H1 (cell line): ENCODE measurements around the gene HOXA11. TPM values are rescaled to one million over a fixed set of nuclear protein-coding genes. Genes with fewer than 3 reads are reported as not detected.

ENCODE experiments used
- CTCF ChIA-PET: fragments of 300-600 bp; sonication (Branson Sonifier 250); formaldehyde crosslinking; loops from one replicate; lab custom pipeline; 2021; ENCODE audit not compliant: partially characterized antibody; lab: Charles Lee
- POLR2A ChIA-PET: fragments of 300-600 bp; sonication (Branson Sonifier 250); formaldehyde crosslinking; loops from one replicate; lab custom pipeline; 2021; ENCODE audit warnings: inconsistent platforms; ENCODE audit not compliant: partially characterized antibody; lab: Charles Lee
- DNase-seq, 2 experiments: peaks; one replicate each; pipeline versions ENCODE4 v3.0.0 to v3.0.0-alpha.2; 2010 to 2022; ENCODE audit warnings: low spot score in 2 of 2, low read depth in 1 of 2, mixed read lengths in 1 of 2
- FAIRE-seq: peaks from 2 replicates; lab custom pipeline; 2011; peaks lifted over from hg19 to GRCh38; lab: Jason Lieb, UNC
- H2AFZ ChIP-seq: 2 replicates; pipeline ENCODE4 v1.8.1; 2012; ENCODE audit warnings: low read length, inconsistent platforms
- H2AK5ac ChIP-seq: 2 replicates; pipeline ENCODE4 v1.6.1; 2013; ENCODE audit warnings: low read depth, low read length
- H2BK120ac ChIP-seq: replicated peaks from 2 replicates; pipeline ENCODE3; 2013; ENCODE audit warnings: low read depth, low read length, inconsistent platforms
- H2BK12ac ChIP-seq: 2 replicates; pipeline ENCODE4 v1.6.1; 2013; ENCODE audit warnings: low read depth, low read length
- H2BK15ac ChIP-seq: 2 replicates; pipeline ENCODE4 v1.6.1; 2013; ENCODE audit warnings: low read length
- H2BK20ac ChIP-seq: 2 replicates; pipeline ENCODE4 v1.6.1; 2013; ENCODE audit warnings: low read length
- H2BK5ac ChIP-seq: 2 replicates; pipeline ENCODE4 v1.6.1; 2013; ENCODE audit warnings: low read depth, low read length
- H3K14ac ChIP-seq: 2 replicates; pipeline ENCODE4 v1.6.1; 2013; ENCODE audit warnings: inconsistent platforms; ENCODE audit not compliant: insufficient read length
- H3K18ac ChIP-seq: 2 replicates; pipeline ENCODE4 v1.6.1; 2013; ENCODE audit warnings: low read length; ENCODE audit errors: extremely low read depth
- H3K23ac ChIP-seq: 2 replicates; pipeline ENCODE4 v1.6.1; 2013; ENCODE audit warnings: inconsistent platforms; ENCODE audit not compliant: insufficient read length
- H3K23me2 ChIP-seq: 2 replicates; pipeline ENCODE4 v1.6.1; 2013; ENCODE audit warnings: low read depth, low read length
- H3K27ac ChIP-seq: 2 replicates; pipeline ENCODE4 v1.6.1; 2011; ENCODE audit warnings: low read depth, low read length, inconsistent platforms
- H3K27me3 ChIP-seq, 4 experiments: replicated peaks in 1 of 4; 1 replicate in 1 of 4; 2 replicates in 3 of 4; pipeline versions ENCODE4 v1.6.1 to v1.8.1; 2011 to 2013; ENCODE audit warnings: low read length in 3 of 4, mild to moderate bottlenecking in 3 of 4, inconsistent platforms in 2 of 4, mixed read lengths in 2 of 4, moderate library complexity in 1 of 4; ENCODE audit not compliant: control insufficient read depth in 3 of 4, insufficient read depth in 3 of 4; ENCODE audit errors: extremely low read depth in 1 of 4
- H3K36me3 ChIP-seq, 4 experiments: 2 replicates each; pipeline versions ENCODE4 v1.6.1 to v1.8.1; 2011 to 2013; ENCODE audit warnings: mild to moderate bottlenecking in 4 of 4, low read length in 3 of 4, moderate library complexity in 2 of 4, control low read depth in 1 of 4, inconsistent platforms in 1 of 4; ENCODE audit not compliant: insufficient read depth in 4 of 4, control insufficient read depth in 2 of 4
- H3K4ac ChIP-seq: replicated peaks from 2 replicates; pipeline ENCODE3; 2013; ENCODE audit warnings: low read length, low read depth, mixed read lengths, inconsistent platforms; ENCODE audit not compliant: insufficient read length
- H3K4me1 ChIP-seq, 4 experiments: replicated peaks in 1 of 4; 1 replicate in 1 of 4; 2 replicates in 3 of 4; pipeline versions ENCODE4 v1.6.1 to v1.8.1; 2011 to 2013; ENCODE audit warnings: low read length in 3 of 4, inconsistent platforms in 2 of 4, mixed read lengths in 1 of 4; ENCODE audit not compliant: insufficient read depth in 4 of 4, control insufficient read depth in 3 of 4
- H3K4me2 ChIP-seq, 2 experiments: 2 replicates each; pipeline versions ENCODE4 v1.6.1 to v1.8.1; 2011 to 2013; ENCODE audit warnings: low read depth in 2 of 2, low read length in 2 of 2, control low read depth in 1 of 2, inconsistent platforms in 1 of 2, mild to moderate bottlenecking in 1 of 2; ENCODE audit not compliant: insufficient read depth in 1 of 2
- H3K4me3 ChIP-seq, 4 experiments: fragments of 200-600, 300-600 bp in 1 of 4; sonication (generic), shearing (Covaris generic), sonication (Bioruptor Twin) in 1 of 4; 2 replicates each; pipeline versions ENCODE4 v1.5.1 to v1.8.1; 2011 to 2016; ENCODE audit warnings: low read length in 4 of 4, low read depth in 3 of 4, control low read depth in 2 of 4, inconsistent platforms in 2 of 4, mild to moderate bottlenecking in 2 of 4, mixed read lengths in 1 of 4, moderate library complexity in 1 of 4; ENCODE audit not compliant: insufficient read depth in 2 of 4; ENCODE audit errors: extremely low read depth in 1 of 4
- H3K56ac ChIP-seq: replicated peaks from 2 replicates; pipeline ENCODE3; 2013; ENCODE audit warnings: low read depth, mild to moderate bottlenecking, mixed read lengths, low read length, inconsistent platforms; ENCODE audit not compliant: insufficient read length
- H3K79me1 ChIP-seq: 2 replicates; pipeline ENCODE4 v1.6.1; 2013; ENCODE audit warnings: low read depth, low read length, control low read depth
- H3K79me2 ChIP-seq, 2 experiments: 2 replicates each; pipeline versions ENCODE4 v1.6.1 to v1.8.1; 2012 to 2013; ENCODE audit warnings: low read length in 2 of 2, mild to moderate bottlenecking in 2 of 2, inconsistent platforms in 1 of 2; ENCODE audit not compliant: insufficient read depth in 2 of 2, control insufficient read depth in 1 of 2
- H3K9ac ChIP-seq, 4 experiments: replicated peaks in 1 of 4; 1 replicate in 1 of 4; 2 replicates in 3 of 4; pipeline versions ENCODE4 v1.6.1 to v1.8.1; 2011 to 2013; ENCODE audit warnings: low read depth in 3 of 4, low read length in 3 of 4, control low read depth in 2 of 4, mild to moderate bottlenecking in 2 of 4, moderate library complexity in 2 of 4, inconsistent platforms in 1 of 4; ENCODE audit errors: extremely low read depth in 1 of 4
- H3K9me3 ChIP-seq, 2 experiments: 2 replicates each; pipeline versions ENCODE4 v1.6.1 to v1.8.1; 2012 to 2013; ENCODE audit warnings: mild to moderate bottlenecking in 2 of 2, moderate library complexity in 2 of 2, control low read depth in 1 of 2, inconsistent platforms in 1 of 2, low read depth in 1 of 2, low read length in 1 of 2, mixed read lengths in 1 of 2; ENCODE audit not compliant: insufficient read depth in 2 of 2
- H4K20me1 ChIP-seq, 2 experiments: replicated peaks in 1 of 2; 2 replicates each; pipeline versions ENCODE3 to v1.8.1; 2011 to 2013; ENCODE audit warnings: inconsistent platforms in 2 of 2, low read length in 2 of 2, mild to moderate bottlenecking in 1 of 2; ENCODE audit not compliant: insufficient read depth in 2 of 2, control insufficient read depth in 1 of 2
- H4K5ac ChIP-seq: 2 replicates; pipeline ENCODE4 v1.6.1; 2013; ENCODE audit warnings: low read length, low read depth, mixed read lengths, inconsistent platforms; ENCODE audit not compliant: insufficient read length
- H4K8ac ChIP-seq: 2 replicates; pipeline ENCODE4 v1.8.0; 2013; ENCODE audit warnings: mild to moderate bottlenecking, moderate library complexity, low read length, inconsistent platforms; ENCODE audit not compliant: insufficient read depth; ENCODE audit errors: extremely low read depth
- H4K91ac ChIP-seq: replicated peaks from 2 replicates; pipeline ENCODE3; 2013; ENCODE audit warnings: low read length, mixed read lengths, inconsistent platforms; ENCODE audit not compliant: insufficient read length
- GTF2F1 ChIP-seq: IDR thresholded peaks from 2 replicates; pipeline ENCODE4 v1.6.1; 2012; ENCODE audit warnings: low read depth, low read length, improper control_type of control experiment, borderline replicate concordance
- MAX ChIP-seq: IDR thresholded peaks from 2 replicates; pipeline ENCODE4 v1.6.1; 2012; ENCODE audit warnings: inconsistent platforms
- POLR2A ChIP-seq, 2 experiments: IDR thresholded peaks; 1 replicate in 1 of 2; 2 replicates in 1 of 2; pipeline ENCODE4 v1.6.1; 2011; ENCODE audit warnings: low read depth in 2 of 2, low read length in 2 of 2, mild to moderate bottlenecking in 2 of 2; ENCODE audit errors: control extremely low read depth in 1 of 2
- TAF7 ChIP-seq: optimal IDR thresholded peaks from 2 replicates; pipeline ENCODE3; 2011; ENCODE audit warnings: low read depth, mild to moderate bottlenecking, inconsistent platforms, low read length, moderate library complexity, borderline replicate concordance
- WGBS, 2 experiments: shearing (Covaris generic) in 1 of 2; methylation state at CpG; one replicate each; pipeline versions ENCODE4 v1.1.6 to v1.1.7; 2013 to 2015; ENCODE audit warnings: low lambda C conversion rate in 2 of 2, mixed read lengths in 2 of 2, inconsistent platforms in 1 of 2, low coverage in 1 of 2, missing lambda C conversion rate in 1 of 2; ENCODE audit not compliant: insufficient replicate concordance in 2 of 2, insufficient coverage in 1 of 2, insufficient read length in 1 of 2; ENCODE audit errors: extremely low coverage in 1 of 2, missing lambda C conversion rate in 1 of 2; 5-methylcytosine and 5-hydroxymethylcytosine counted together
- polyA plus RNA-seq, 7 experiments: library from polyadenylated mRNA; depleted of rRNA in 3 of 7; stranded (reverse) in 5 of 7; unstranded in 2 of 7; fragments of >200 nt in 5 of 7; fragments of 200-250 nt in 2 of 7; gene quantifications; 1 replicate in 5 of 7; 2 replicates in 1 of 7; 4 replicates in 1 of 7; pipeline versions ENCODE4 v1.2.1 to v1.2.3, GENCODE V29; 2011 to 2013; ENCODE audit warnings: missing spikeins in 2 of 7, mixed read lengths in 2 of 7
- total RNA-seq: library from RNA; stranded (reverse); fragmentation: NEBNext Ultra II Directional; extraction: Animal tissue kit (Norgen Biotek cat#: 25700); gene quantifications from 2 replicates; pipeline ENCODE4 v1.2.1, GENCODE V29; 2021

HOXA11 gene
- total and polyA plus RNA-seq, 2 of the 8 experiments (the other 6 are each of a cell fraction or from before 2014, with no cell fraction given): not detected

GRCh38 chr7:27144781-27145164 lies 40.3 kb downstream of the HOXA11 start:
- Histone ChIP-seq H4K8ac (peak overlapping the region; percentile 9; the same call in 1 of the 2 replicates), H3K9ac (no peak overlapping the region), H3K23ac (no peak overlapping the region), H3K36me3 (peaks cover 0 to 6% (median 0%) of the 10 kb centered on the region in 4 experiments; a peak in 1 of 8 replicates), H4K20me1 (peaks cover 26 to 31% of the 10 kb centered on the region in 2 experiments), H3K14ac (no peak overlapping the region), H3K4me1 (peaks cover 0 to 9% (median 5%) of the 10 kb centered on the region in 4 experiments; a peak in 5 of 7 replicates), H3K4me2 (no peak overlapping the region), H3K27ac (no peak overlapping the region), H4K91ac (no peak overlapping the region), H3K4me3 (no peak overlapping the region), H2AK5ac (no peak overlapping the region), H2BK20ac (no peak overlapping the region), H3K9me3 (peaks cover 0 to 3% of the 10 kb centered on the region in 2 experiments; a peak in 1 of 4 replicates), H2BK15ac (no peak overlapping the region), H3K79me2 (no peaks in the 10 kb centered on the region), H3K27me3 (peaks cover 96 to 100% (median 99%) of the 10 kb centered on the region in 4 experiments), H3K56ac (no peak overlapping the region), H2BK5ac (no peak overlapping the region), H3K23me2 (peaks cover 9% of the 10 kb centered on the region), H4K5ac (no peak overlapping the region), H2AFZ (no peak overlapping the region), H3K79me1 (no peaks in the 10 kb centered on the region), H2BK120ac (no peak overlapping the region), H3K4ac (no peak overlapping the region), H3K18ac (no peak overlapping the region), H2BK12ac (no peak overlapping the region)
- CTCF ChIA-PET: interaction anchor here (0.7 to 12.5 kb wide), 26 partner anchors 9 to 1247 kb away, joined by 3 to 123 read pairs (median 12); partner anchors contain the start of genes HOXA1, HOXA10, HOXA3 and HOXA4
- FAIRE-seq (no peak), DNase-seq (peak in 1 of 2 experiments; percentile 56)
- TF ChIP-seq MAX (no peak), GTF2F1 (no peak), TAF7 (no peak), POLR2A (IDR thresholded peaks at IDR 0.05; ENCODE audit: control extremely low read depth in 1 of 2, low read depth in 2 of 2, low read length in 2 of 2) (no peak)
- WGBS, 2 experiments: 17% methylated on average over 30 of the region's 31 CpGs; no CpG with 5 or more reads in 1 of the 2 experiments
- POLR2A ChIA-PET: no interaction called here
